ENCODE data around the gene ZNF708. TPM values are rescaled to one million over a fixed set of nuclear protein-coding genes. Genes with fewer than 3 reads are reported as not detected.
"Not testable (repeated sequence)": the region's sequence is repeated elsewhere in the genome, so short reads cannot be mapped to it uniquely, and the experiment has no call there.

The ZNF708 gene
- total RNA-seq, 3 donors from 2014 or later (not counting 1 experiment from before 2014, with no cell fraction given): 21.2 to 24.4 (median 24.4) TPM

- Mint-ChIP-seq H3K4me3 (no peak overlapping the region), H3K27ac (peak overlapping the region; percentile 65 to 75), H3K9me3 (no peaks in the 10 kb centered on the region), H3K36me3 (peaks cover 14% of the 10 kb centered on the region), H3K27me3 (ENCODE audit: low read depth in 2 of 2) (no peaks in the 10 kb centered on the region), H3K4me1 (peaks cover 66 to 78% of the 10 kb centered on the region in 2 donors)
- no peak overlapping the region for H3K4me3 ChIP-seq (ENCODE audit: low read length)
- no peaks in the 10 kb centered on the region for H3K36me3 ChIP-seq (ENCODE audit: control insufficient read depth, insufficient read depth, low read length)
- WGBS (ENCODE audit: insufficient coverage): 97% methylated on average over 4 of the region's 4 CpGs
- TF ChIP-seq, protein P1, sequence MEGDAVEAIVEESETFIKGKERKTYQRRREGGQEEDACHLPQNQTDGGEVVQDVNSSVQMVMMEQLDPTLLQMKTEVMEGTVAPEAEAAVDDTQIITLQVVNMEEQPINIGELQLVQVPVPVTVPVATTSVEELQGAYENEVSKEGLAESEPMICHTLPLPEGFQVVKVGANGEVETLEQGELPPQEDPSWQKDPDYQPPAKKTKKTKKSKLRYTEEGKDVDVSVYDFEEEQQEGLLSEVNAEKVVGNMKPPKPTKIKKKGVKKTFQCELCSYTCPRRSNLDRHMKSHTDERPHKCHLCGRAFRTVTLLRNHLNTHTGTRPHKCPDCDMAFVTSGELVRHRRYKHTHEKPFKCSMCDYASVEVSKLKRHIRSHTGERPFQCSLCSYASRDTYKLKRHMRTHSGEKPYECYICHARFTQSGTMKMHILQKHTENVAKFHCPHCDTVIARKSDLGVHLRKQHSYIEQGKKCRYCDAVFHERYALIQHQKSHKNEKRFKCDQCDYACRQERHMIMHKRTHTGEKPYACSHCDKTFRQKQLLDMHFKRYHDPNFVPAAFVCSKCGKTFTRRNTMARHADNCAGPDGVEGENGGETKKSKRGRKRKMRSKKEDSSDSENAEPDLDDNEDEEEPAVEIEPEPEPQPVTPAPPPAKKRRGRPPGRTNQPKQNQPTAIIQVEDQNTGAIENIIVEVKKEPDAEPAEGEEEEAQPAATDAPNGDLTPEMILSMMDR (IDR thresholded peaks at IDR 0.05): no peak
- H3K9me3 ChIP-seq (ENCODE audit: control insufficient read depth, insufficient read depth, low read length): no peaks in the 10 kb centered on the region
- no peak overlapping the region for H3K27ac ChIP-seq (ENCODE audit: low read length)
- ATAC-seq (no peak), DNase-seq (no peak)
- no peaks in the 10 kb centered on the region for H3K27me3 ChIP-seq (ENCODE audit: control insufficient read depth, insufficient read depth, low read length)
- peaks cover 12% of the 10 kb centered on the region for H3K4me1 ChIP-seq (ENCODE audit: control insufficient read depth, insufficient read depth, low read length)
- intact Hi-C loops (cut with micrococcal nuclease): loop anchor here (10.0 kb wide), 1 partner anchor 183 kb away; the partner anchor contains the start of gene ZNF429
These were observed 7.2 kb downstream of the ZNF708 start for GRCh38 chr19:21321996-21322395.

- Mint-ChIP-seq H3K27me3 (ENCODE audit: low read depth in 2 of 2) (no peaks in the 10 kb centered on the region), H3K4me1 (peaks cover 61 to 73% of the 10 kb centered on the region in 2 donors)
- no peak for DNase-seq
These were observed 8.1 kb downstream of the ZNF708 start for GRCh38 chr19:21321134-21321533.

GRCh38 chr19:21317821-21318220, 11.4 kb downstream of the ZNF708 start:
- no peak overlapping the region for H3K4me3 ChIP-seq (ENCODE audit: low read length)
- H3K27me3 Mint-ChIP-seq (ENCODE audit: low read depth in 2 of 2): no peaks in the 10 kb centered on the region
- TF ChIP-seq, protein P1 (IDR thresholded peaks at IDR 0.05): no peak
- intact Hi-C loops (cut with micrococcal nuclease): no loop called here
- no peaks in the 10 kb centered on the region for H3K36me3 Mint-ChIP-seq
- peaks cover 12% of the 10 kb centered on the region for H3K4me1 ChIP-seq (ENCODE audit: control insufficient read depth, insufficient read depth, low read length)
- 100% methylated on average over 1 of the region's 1 CpG for WGBS (ENCODE audit: insufficient coverage)
- H3K27ac ChIP-seq (ENCODE audit: low read length): no peak overlapping the region
- ATAC-seq (no peak), DNase-seq (no peak)
- H3K27ac Mint-ChIP-seq: peak overlapping the region; percentile 34 to 35
- H3K9me3 Mint-ChIP-seq: no peaks in the 10 kb centered on the region
- peaks cover 4% of the 10 kb centered on the region for H3K36me3 ChIP-seq (ENCODE audit: control insufficient read depth, insufficient read depth, low read length)
- H3K9me3 ChIP-seq (ENCODE audit: control insufficient read depth, insufficient read depth, low read length): no peaks in the 10 kb centered on the region
- H3K27me3 ChIP-seq (ENCODE audit: control insufficient read depth, insufficient read depth, low read length): no peaks in the 10 kb centered on the region
- H3K4me1 Mint-ChIP-seq: peaks cover 64 to 69% of the 10 kb centered on the region in 2 donors
- H3K4me3 Mint-ChIP-seq: no peak overlapping the region

More at GRCh38 chr19:21321134-21321533, 8.1 kb downstream of the ZNF708 start:
- Mint-ChIP-seq H3K27ac (peak overlapping the region; percentile 65 to 75), H3K36me3 (peaks cover 10% of the 10 kb centered on the region), H3K9me3 (no peaks in the 10 kb centered on the region), H3K4me3 (peak overlapping the region; percentile 40)
- H3K36me3 ChIP-seq (ENCODE audit: control insufficient read depth, insufficient read depth, low read length): no peaks in the 10 kb centered on the region
- intact Hi-C loops (cut with micrococcal nuclease): loop anchor here (10.0 kb wide), 1 partner anchor 184 kb away; the partner anchor contains the start of gene ZNF429
- H3K9me3 ChIP-seq (ENCODE audit: control insufficient read depth, insufficient read depth, low read length): no peaks in the 10 kb centered on the region
- peaks cover 12% of the 10 kb centered on the region for H3K4me1 ChIP-seq (ENCODE audit: control insufficient read depth, insufficient read depth, low read length)
- TF ChIP-seq, protein P1 (IDR thresholded peaks at IDR 0.05): no peak
- no peak overlapping the region for H3K27ac ChIP-seq (ENCODE audit: low read length)
- H3K27me3 ChIP-seq (ENCODE audit: control insufficient read depth, insufficient read depth, low read length): no peaks in the 10 kb centered on the region
- ATAC-seq: no peak
- 75% methylated on average over 4 of the region's 4 CpGs for WGBS (ENCODE audit: insufficient coverage)
- no peak overlapping the region for H3K4me3 ChIP-seq (ENCODE audit: low read length)

GRCh38 chr19:21314676-21315075, 14.5 kb downstream of the ZNF708 start:
- Histone ChIP-seq H3K36me3 (ENCODE audit: control insufficient read depth, insufficient read depth, low read length) (peaks cover 7% of the 10 kb centered on the region), H3K4me1 (ENCODE audit: control insufficient read depth, insufficient read depth, low read length) (no peaks in the 10 kb centered on the region), H3K9me3 (ENCODE audit: control insufficient read depth, insufficient read depth, low read length) (no peaks in the 10 kb centered on the region), H3K27ac (ENCODE audit: low read length) (no peak overlapping the region), H3K4me3 (ENCODE audit: low read length) (no peak overlapping the region), H3K27me3 (ENCODE audit: control insufficient read depth, insufficient read depth, low read length) (no peaks in the 10 kb centered on the region)
- WGBS (ENCODE audit: insufficient coverage): 90% methylated on average over 1 of the region's 1 CpG
- Mint-ChIP-seq H3K27me3 (ENCODE audit: low read depth in 2 of 2) (no peaks in the 10 kb centered on the region), H3K4me3 (no peak overlapping the region), H3K4me1 (peaks cover 48 to 61% of the 10 kb centered on the region in 2 donors), H3K27ac (peak overlapping the region; percentile 65 to 72), H3K9me3 (no peaks in the 10 kb centered on the region), H3K36me3 (no peaks in the 10 kb centered on the region)
- TF ChIP-seq, protein P1 (IDR thresholded peaks at IDR 0.05): no peak
- intact Hi-C loops (cut with micrococcal nuclease): no loop called here
- ATAC-seq (no peak), DNase-seq (no peak)

- H3K27me3 Mint-ChIP-seq (ENCODE audit: low read depth in 2 of 2); H3K27me3 ChIP-seq (ENCODE audit: control insufficient read depth, insufficient read depth, low read length); H3K4me3 ChIP-seq (ENCODE audit: low read length); H3K9me3 Mint-ChIP-seq; ATAC-seq; H3K9me3 ChIP-seq (ENCODE audit: control insufficient read depth, insufficient read depth, low read length); H3K36me3 Mint-ChIP-seq; intact Hi-C loops (cut with micrococcal nuclease); H3K36me3 ChIP-seq (ENCODE audit: control insufficient read depth, insufficient read depth, low read length); H3K4me1 ChIP-seq (ENCODE audit: control insufficient read depth, insufficient read depth, low read length); DNase-seq; H3K27ac ChIP-seq (ENCODE audit: low read length); H3K4me3 Mint-ChIP-seq: not testable (repeated sequence)
- WGBS (ENCODE audit: insufficient coverage): 100% methylated on average over 2 of the region's 2 CpGs
- peak overlapping the region in 1 of 2 donors; percentile 48 for H3K27ac Mint-ChIP-seq
- H3K4me1 Mint-ChIP-seq: peaks cover 40 to 60% of the 10 kb centered on the region in 2 donors
These were observed 16.4 kb downstream of the ZNF708 start for GRCh38 chr19:21312807-21313206.
